ENCODE measurements around the gene ZNF888. TPM values are rescaled to one million over a fixed set of nuclear protein-coding genes. Genes with fewer than 3 reads are reported as not detected.
"Not testable (repeated sequence)": the region's sequence is repeated elsewhere in the genome, so short reads cannot be mapped to it uniquely, and the experiment has no call there.

The ZNF888 gene
- total RNA-seq, 1 experiment from 2014 or later, result 3.0 TPM

GRCh38 chr19:52941941-52942385 is 18.7 kb upstream of the ZNF888 start:
- DNase-seq (ENCODE audit: low read depth), result peak; percentile 49

GRCh38 chr19:52941523-52941922 is 18.3 kb upstream of the ZNF888 start:
- not testable (repeated sequence) for DNase-seq (ENCODE audit: low read depth)

GRCh38 chr19:52940905-52941304 is 17.7 kb upstream of the ZNF888 start:
- not testable (repeated sequence) for DNase-seq (ENCODE audit: low read depth)

- DNase-seq (ENCODE audit: low read depth), result no peak
Measured at GRCh38 chr19:52938761-52939160, 15.5 kb upstream of the ZNF888 start.

GRCh38 chr19:52936954-52937325 is 13.7 kb upstream of the ZNF888 start:
- DNase-seq (ENCODE audit: low read depth), result no peak

GRCh38 chr19:52936151-52936953 is 13.1 kb upstream of the ZNF888 start:
- peak; percentile 44 for DNase-seq (ENCODE audit: low read depth)

- DNase-seq (ENCODE audit: low read depth), result peak; percentile 90
Measured at GRCh38 chr19:52935434-52935833, 12.2 kb upstream of the ZNF888 start.

GRCh38 chr19:52924641-52925040 is 1.4 kb upstream of the ZNF888 start:
- not testable (repeated sequence) for DNase-seq (ENCODE audit: low read depth)

GRCh38 chr19:52923778-52924593 is 758 bp upstream of the ZNF888 start:
- peak; percentile 66 for DNase-seq (ENCODE audit: low read depth)

- DNase-seq (ENCODE audit: low read depth), result no peak
Measured at GRCh38 chr19:52917531-52917930, 5.7 kb downstream of the ZNF888 start.

GRCh38 chr19:52910648-52911047 is 12.6 kb downstream of the ZNF888 start:
- DNase-seq (ENCODE audit: low read depth), result no peak

- not testable (repeated sequence) for DNase-seq (ENCODE audit: low read depth)
Measured at GRCh38 chr19:52904052-52904780, 19.0 kb downstream of the ZNF888 start.

- no peak for DNase-seq (ENCODE audit: low read depth)
Measured at GRCh38 chr19:52901842-52902241, 21.4 kb downstream of the ZNF888 start.

GRCh38 chr19:52898596-52898995 is 24.6 kb downstream of the ZNF888 start:
- DNase-seq (ENCODE audit: low read depth), result not testable (repeated sequence)

- no peak for DNase-seq (ENCODE audit: low read depth)
Measured at GRCh38 chr19:52898101-52898500, 25.1 kb downstream of the ZNF888 start.

- peak; percentile 97 for DNase-seq (ENCODE audit: low read depth)
Measured at GRCh38 chr19:52897138-52897935, 25.9 kb downstream of the ZNF888 start, which contains the start of gene ZNF320. Gene ZNF320 (minus strand): TSS chr19:52897635. CDS start chr19:52890255, 7,380 bp downstream.

- DNase-seq (ENCODE audit: low read depth), result peak; percentile 39
Measured at GRCh38 chr19:52896431-52897137, 26.6 kb downstream of the ZNF888 start.

GRCh38 chr19:52891336-52891735 is 31.9 kb downstream of the ZNF888 start:
- DNase-seq (ENCODE audit: low read depth), result no peak

- no peak for DNase-seq (ENCODE audit: low read depth)
Measured at GRCh38 chr19:52889931-52890330, 33.3 kb downstream of the ZNF888 start.

GRCh38 chr19:52889076-52889475 is 34.2 kb downstream of the ZNF888 start:
- DNase-seq (ENCODE audit: low read depth), result no peak

Measured in Daoy (cell line).